ENCODE measurements around the gene GOLGA8N. TPM values are rescaled to one million over a fixed set of nuclear protein-coding genes. Genes with fewer than 3 reads are reported as not detected.
A peak's percentile ranks its signal among the peaks of the same experiment; 100 is the strongest.

GOLGA8N gene
- total RNA-seq, 2 donors from 2014 or later, result 8.8 to 9.2 TPM

DNA sequence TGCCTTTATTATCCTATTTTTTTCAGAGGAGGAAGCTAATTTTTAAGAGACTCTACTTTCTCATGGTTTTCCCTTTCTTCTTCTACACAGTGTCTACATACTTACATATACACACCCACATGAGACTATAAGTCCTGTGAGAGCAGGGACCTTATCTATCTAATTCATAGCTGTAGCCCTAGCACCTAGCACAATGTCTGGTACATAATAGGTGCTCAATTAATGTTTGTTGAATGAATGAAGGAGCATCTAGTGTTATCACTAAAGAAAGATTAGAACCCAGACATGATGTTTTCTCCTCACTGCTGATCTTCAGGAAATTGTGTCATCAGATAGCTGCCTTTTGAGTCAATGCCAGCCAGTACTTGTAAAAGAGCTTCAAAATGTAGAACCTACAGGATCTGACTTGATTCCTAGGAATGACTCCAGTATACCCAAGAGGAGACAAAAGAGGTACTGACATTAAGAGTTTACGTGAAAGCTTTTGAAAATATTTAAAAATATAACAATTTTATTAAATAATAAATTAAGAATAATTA, 50.7 kb downstream of the GOLGA8N start:
- DNase-seq (no peak), ATAC-seq (no peak)
- intact Hi-C loops (cut with DNase I), result no loop called here

DNA sequence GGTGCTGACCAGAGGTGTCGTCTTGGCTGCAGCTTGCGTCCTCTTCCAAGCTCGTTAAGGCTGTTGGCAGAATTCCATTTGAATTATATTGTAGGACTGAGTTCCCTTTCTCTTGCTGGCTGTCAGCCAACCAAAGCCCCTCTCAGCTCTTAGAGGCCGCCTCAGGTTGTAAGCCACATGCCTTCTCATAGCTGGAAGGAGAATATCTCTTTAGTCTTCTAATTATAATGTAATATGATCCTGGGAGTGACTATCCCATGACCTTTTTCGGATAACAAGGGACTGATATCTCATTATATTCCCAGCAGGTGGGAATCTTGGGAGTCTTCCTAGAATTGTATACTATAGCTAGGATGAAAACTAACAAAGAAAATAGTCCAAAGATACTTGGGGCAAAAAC, 53.0 kb downstream of the GOLGA8N start:
- intact Hi-C loops (cut with DNase I), result no loop called here
- DNase-seq (no peak), ATAC-seq (no peak)

DNA sequence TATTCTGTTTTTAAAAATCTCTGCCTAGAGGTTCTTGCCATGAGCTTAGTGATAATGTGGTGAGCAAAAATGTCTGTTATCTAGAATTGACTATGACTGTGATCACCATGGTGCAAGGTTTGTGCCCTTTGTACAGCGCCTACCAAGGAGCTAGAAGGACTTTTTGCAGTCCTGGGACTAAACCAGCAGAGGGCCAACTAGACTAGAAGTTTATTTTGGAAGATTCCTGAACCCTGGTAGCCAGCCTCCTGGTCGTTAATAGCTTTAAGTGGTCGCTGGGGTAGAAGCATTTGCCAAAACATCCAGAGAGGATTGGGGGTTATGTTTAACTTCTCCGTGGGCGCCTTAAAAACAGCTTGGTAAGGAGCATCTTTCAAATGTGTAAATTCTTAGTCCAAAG, 56.1 kb downstream of the GOLGA8N start:
- DNase-seq (no peak), ATAC-seq (no peak)
- intact Hi-C loops (cut with DNase I), result no loop called here

DNA sequence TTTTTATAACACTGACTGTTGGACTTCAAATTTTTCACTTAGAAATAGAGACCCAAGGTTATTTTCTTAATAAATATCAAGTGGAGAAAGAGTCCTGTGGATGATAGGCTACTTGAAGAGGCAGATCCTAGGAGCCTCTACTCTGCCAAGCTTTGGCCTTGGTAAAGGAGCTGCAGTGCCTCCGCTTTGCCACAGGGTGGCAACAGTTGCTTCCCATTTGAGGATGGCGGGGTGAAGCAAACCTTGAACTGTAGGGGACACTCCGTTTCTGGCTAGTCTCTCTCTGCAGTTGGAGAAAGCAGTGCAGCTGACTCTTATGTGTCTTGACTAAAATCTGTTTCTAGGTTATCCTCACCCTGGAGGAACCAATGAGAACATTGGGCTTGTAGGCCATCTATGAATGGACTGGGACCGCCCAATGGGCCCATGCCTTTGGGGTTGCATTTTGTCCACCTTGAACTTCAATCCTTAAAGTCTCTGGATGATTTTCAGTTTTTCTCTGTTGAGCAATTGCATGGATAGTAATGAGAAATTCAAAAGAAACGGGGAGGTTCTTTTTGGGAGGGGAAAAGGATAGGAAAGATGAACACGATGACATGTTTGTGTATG, 58.1 kb downstream of the GOLGA8N start:
- ATAC-seq (peak; percentile 55 to 67), DNase-seq (no peak)
- intact Hi-C loops (cut with DNase I), result no loop called here

DNA sequence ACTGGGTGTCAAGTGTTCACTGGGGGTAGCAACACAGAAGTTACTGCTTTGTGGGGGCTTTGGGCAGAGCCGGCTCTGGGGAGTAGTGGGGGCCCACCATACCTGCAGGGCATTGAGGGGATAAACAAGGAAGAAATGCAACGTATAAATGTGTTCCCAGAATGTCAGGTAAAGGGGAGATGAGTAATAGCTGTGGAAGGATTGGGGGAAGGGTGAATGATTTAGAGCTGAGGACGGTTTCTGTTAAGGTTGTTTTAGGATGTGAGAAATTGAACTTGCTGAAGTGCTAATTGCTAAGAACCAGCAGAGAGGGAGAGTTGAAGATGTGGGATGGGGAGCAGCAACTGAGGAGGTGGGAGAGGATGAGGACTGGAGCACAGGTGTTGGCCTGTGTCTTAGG, 58.9 kb downstream of the GOLGA8N start:
- ATAC-seq, result no peak
- intact Hi-C loops (cut with DNase I), result no loop called here
- DNase-seq, result no peak

DNA sequence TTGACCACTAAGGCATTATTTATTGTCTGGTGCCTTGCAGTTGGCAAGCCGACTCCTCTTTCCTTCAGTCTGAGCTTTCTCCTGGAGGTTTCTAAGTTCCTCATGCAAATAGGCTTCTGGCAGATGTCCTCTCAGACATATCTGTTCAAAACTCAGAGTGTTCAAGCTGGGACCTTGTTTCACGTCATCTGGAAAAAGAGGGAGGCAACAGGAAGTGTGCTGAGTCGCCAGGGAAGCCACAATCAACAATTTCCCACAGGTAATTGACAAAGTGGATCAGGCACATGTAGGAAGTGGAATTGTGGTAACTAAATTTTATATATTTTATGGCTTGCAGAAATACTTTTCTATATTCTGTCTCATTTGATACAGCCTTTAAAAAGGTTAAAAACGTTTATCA, 62.8 kb downstream of the GOLGA8N start:
- no peak for DNase-seq
- ATAC-seq, result no peak
- intact Hi-C loops (cut with DNase I), result no loop called here

DNA sequence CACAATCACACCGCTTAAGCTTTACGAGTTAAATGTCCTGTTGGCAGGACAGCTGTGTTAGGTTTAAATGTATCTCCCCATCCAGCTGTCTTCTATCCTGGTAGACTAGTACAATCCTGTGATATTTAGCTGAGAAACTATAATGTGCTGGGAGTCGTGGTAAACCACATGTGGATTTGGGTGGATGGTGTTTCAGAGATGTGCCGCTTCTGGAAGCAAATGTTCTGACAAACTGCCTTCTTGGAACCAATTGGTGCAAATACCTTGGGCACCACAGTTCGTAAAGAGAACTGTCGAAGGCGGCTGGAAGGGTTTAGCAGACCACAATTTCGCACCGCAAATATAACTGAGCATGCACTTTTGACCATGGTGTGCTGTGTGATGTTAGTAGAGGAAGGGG, 63.2 kb downstream of the GOLGA8N start:
- intact Hi-C loops (cut with DNase I), result no loop called here
- ATAC-seq, result no peak

More for the DNA sequence above, 63.2 kb downstream of the GOLGA8N start:
- DNase-seq, result no peak

Other genes starting within 250 kb of the GOLGA8N start
- gene GOLGA8K, start 190.2 kb upstream of the GOLGA8N start, total RNA-seq, result under 1 TPM; 0.63 to 0.77 TPM
- 1 to 10 TPM; 1.6 to 1.7 TPM for gene GOLGA8O, start 137.8 kb upstream of the GOLGA8N start, total RNA-seq
- 1 to 10 TPM; 2.6 to 3.8 TPM for gene ARHGAP11A, start 22.0 kb downstream of the GOLGA8N start, total RNA-seq
- under 1 TPM; 0.73 to 0.91 TPM for gene SCG5, start 48.3 kb downstream of the GOLGA8N start, total RNA-seq
- gene GREM1, start 124.5 kb downstream of the GOLGA8N start, total RNA-seq, result 1 to 10 TPM; 1.1 to 2.6 TPM

All from left cardiac atrium (tissue), 4 donors.